ENCODE measurements around the gene RCVRN.

RCVRN gene

GRCh38 chr17:9918352-9918751, 13.3 kb upstream of the RCVRN start:
- TF ChIP-seq GABPA (IDR thresholded peaks at IDR 0.05; ENCODE audit: low read depth) (no peak), POLR2AphosphoS5 (IDR thresholded peaks at IDR 0.05; ENCODE audit: low read depth) (no peak), REST (IDR thresholded peaks at IDR 0.05; ENCODE audit: insufficient replicate concordance, low read depth) (no peak), CTCF (IDR thresholded peaks at IDR 0.05; ENCODE audit: insufficient read depth, low read length) (no peak), SPI1 (IDR thresholded peaks at IDR 0.05; ENCODE audit: borderline replicate concordance, low read depth) (no peak)
- DNase-seq (ENCODE audit: low read depth in 1 of 2, low spot score in 1 of 2): no peak
- H3K4me3 ChIP-seq (replicated peaks; ENCODE audit: insufficient read depth, low read length): no peak overlapping the region
- no peak overlapping the region for H3K27ac ChIP-seq (replicated peaks)
- no peaks in the 10 kb centered on the region for H3K27me3 ChIP-seq (ENCODE audit: insufficient read depth, poor library complexity, severe bottlenecking)

- TF ChIP-seq SPI1 (IDR thresholded peaks at IDR 0.05; ENCODE audit: borderline replicate concordance, low read depth): no peak
- no peak for TF ChIP-seq REST (IDR thresholded peaks at IDR 0.05; ENCODE audit: insufficient replicate concordance, low read depth)
- TF ChIP-seq POLR2AphosphoS5 (IDR thresholded peaks at IDR 0.05; ENCODE audit: low read depth): no peak
- no peak for TF ChIP-seq GABPA (IDR thresholded peaks at IDR 0.05; ENCODE audit: low read depth)
- no peak for TF ChIP-seq CTCF (IDR thresholded peaks at IDR 0.05; ENCODE audit: insufficient read depth, low read length)
Measured at GRCh38 chr17:9917801-9918200, 12.7 kb upstream of the RCVRN start.

GRCh38 chr17:9917131-9917530, 12.1 kb upstream of the RCVRN start:
- TF ChIP-seq POLR2AphosphoS5 (IDR thresholded peaks at IDR 0.05; ENCODE audit: low read depth): no peak
- no peak for TF ChIP-seq REST (IDR thresholded peaks at IDR 0.05; ENCODE audit: insufficient replicate concordance, low read depth)
- TF ChIP-seq GABPA (IDR thresholded peaks at IDR 0.05; ENCODE audit: low read depth): no peak
- no peak for TF ChIP-seq SPI1 (IDR thresholded peaks at IDR 0.05; ENCODE audit: borderline replicate concordance, low read depth)
- no peak for TF ChIP-seq CTCF (IDR thresholded peaks at IDR 0.05; ENCODE audit: insufficient read depth, low read length)
- Histone ChIP-seq H3K27me3 (ENCODE audit: insufficient read depth, poor library complexity, severe bottlenecking) (no peaks in the 10 kb centered on the region), H3K4me3 (replicated peaks; ENCODE audit: insufficient read depth, low read length) (no peak overlapping the region), H3K27ac (replicated peaks) (no peak overlapping the region)
- no peak for DNase-seq (ENCODE audit: low read depth in 1 of 2, low spot score in 1 of 2)

More at GRCh38 chr17:9917801-9918200, 12.7 kb upstream of the RCVRN start:
- Histone ChIP-seq H3K4me3 (replicated peaks; ENCODE audit: insufficient read depth, low read length) (no peak overlapping the region), H3K27me3 (ENCODE audit: insufficient read depth, poor library complexity, severe bottlenecking) (no peaks in the 10 kb centered on the region), H3K27ac (replicated peaks) (no peak overlapping the region)
- DNase-seq (ENCODE audit: low read depth in 1 of 2, low spot score in 1 of 2): no peak
